ENCODE data around the gene ITGA5.

The ITGA5 gene

GRCh38 chr12:54386403-54387113, 32.5 kb downstream of the ITGA5 start:
- Histone ChIP-seq H3K79me2 (ENCODE audit: insufficient read depth, low read length) (no peaks in the 10 kb centered on the region), H3K36me3 (ENCODE audit: low read length) (no peaks in the 10 kb centered on the region), H3K9me3 (ENCODE audit: insufficient read depth, low read length) (no peaks in the 10 kb centered on the region), H4K20me1 (ENCODE audit: low read depth, low read length) (no peaks in the 10 kb centered on the region), H3K4me3 (ENCODE audit: insufficient read depth, low read length, poor library complexity, severe bottlenecking) (no peak overlapping the region), H3K4me2 (ENCODE audit: low read depth, low read length, poor library complexity, severe bottlenecking) (no peak overlapping the region), H2AFZ (ENCODE audit: low read depth, low read length, severe bottlenecking) (no peak overlapping the region), H3K9me2 (replicated peaks; ENCODE audit: insufficient read depth, low read length) (no peaks in the 10 kb centered on the region), H3K27me3 (ENCODE audit: low read length) (no peaks in the 10 kb centered on the region), H3K27ac (ENCODE audit: low read depth, low read length) (no peak overlapping the region), H3K9ac (ENCODE audit: low read length) (no peak overlapping the region), H3F3A (ENCODE audit: insufficient read depth) (no peaks in the 10 kb centered on the region)
- TF ChIP-seq, protein P1, sequence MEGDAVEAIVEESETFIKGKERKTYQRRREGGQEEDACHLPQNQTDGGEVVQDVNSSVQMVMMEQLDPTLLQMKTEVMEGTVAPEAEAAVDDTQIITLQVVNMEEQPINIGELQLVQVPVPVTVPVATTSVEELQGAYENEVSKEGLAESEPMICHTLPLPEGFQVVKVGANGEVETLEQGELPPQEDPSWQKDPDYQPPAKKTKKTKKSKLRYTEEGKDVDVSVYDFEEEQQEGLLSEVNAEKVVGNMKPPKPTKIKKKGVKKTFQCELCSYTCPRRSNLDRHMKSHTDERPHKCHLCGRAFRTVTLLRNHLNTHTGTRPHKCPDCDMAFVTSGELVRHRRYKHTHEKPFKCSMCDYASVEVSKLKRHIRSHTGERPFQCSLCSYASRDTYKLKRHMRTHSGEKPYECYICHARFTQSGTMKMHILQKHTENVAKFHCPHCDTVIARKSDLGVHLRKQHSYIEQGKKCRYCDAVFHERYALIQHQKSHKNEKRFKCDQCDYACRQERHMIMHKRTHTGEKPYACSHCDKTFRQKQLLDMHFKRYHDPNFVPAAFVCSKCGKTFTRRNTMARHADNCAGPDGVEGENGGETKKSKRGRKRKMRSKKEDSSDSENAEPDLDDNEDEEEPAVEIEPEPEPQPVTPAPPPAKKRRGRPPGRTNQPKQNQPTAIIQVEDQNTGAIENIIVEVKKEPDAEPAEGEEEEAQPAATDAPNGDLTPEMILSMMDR (IDR thresholded peaks at IDR 0.05; ENCODE audit: insufficient read depth, low read length, poor library complexity, severe bottlenecking) = no peak
- no peak for TF ChIP-seq EZH2phosphoT487 (conservative IDR thresholded peaks at IDR 0.05; ENCODE audit: low read length)

DNA sequence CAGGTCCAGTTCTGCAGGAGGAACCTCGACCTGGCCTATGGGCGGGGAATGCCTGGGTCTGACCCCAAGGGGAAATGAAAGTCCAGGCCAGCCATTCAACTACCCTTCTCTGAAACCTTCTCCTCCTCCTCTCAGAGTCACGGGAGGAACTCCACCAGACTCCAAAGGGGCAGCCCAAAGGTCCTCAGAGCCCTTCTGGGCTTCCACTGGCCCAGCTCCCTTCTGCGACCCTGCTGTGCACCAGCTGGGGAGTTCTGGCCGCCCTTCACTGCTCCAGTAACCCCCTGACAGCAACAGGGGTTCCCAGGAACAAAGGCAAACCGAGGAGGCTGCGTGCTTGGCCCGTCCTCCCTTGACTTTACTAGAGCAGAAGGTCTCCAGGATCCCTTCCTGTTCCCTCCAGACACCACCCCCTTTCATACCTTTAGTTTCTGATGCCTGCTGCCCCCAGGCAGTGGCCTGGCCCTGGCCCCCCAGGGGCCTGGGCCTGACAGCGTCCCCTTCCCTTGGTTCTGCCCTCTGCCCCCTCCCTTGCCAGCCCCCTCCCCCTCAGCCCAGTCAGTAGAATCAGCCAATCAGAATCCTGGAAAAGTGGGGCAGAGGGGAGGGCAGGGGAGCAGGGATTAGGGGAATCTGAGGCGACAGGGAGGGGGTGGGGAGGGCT, 33.7 kb downstream of the ITGA5 start:
- no peak for TF ChIP-seq EZH2phosphoT487 (conservative IDR thresholded peaks at IDR 0.05; ENCODE audit: low read length)
- TF ChIP-seq, protein P1 (IDR thresholded peaks at IDR 0.05; ENCODE audit: insufficient read depth, low read length, poor library complexity, severe bottlenecking) = no peak
- no peaks in the 10 kb centered on the region for H3K79me2 ChIP-seq (ENCODE audit: insufficient read depth, low read length)
- no peak overlapping the region for H3K4me3 ChIP-seq (ENCODE audit: insufficient read depth, low read length, poor library complexity, severe bottlenecking)
- H3K27ac ChIP-seq (ENCODE audit: low read depth, low read length) = no peak overlapping the region
- H3K9me3 ChIP-seq (ENCODE audit: insufficient read depth, low read length) = no peaks in the 10 kb centered on the region
- H3F3A ChIP-seq (ENCODE audit: insufficient read depth) = no peaks in the 10 kb centered on the region
- H3K9me2 ChIP-seq (replicated peaks; ENCODE audit: insufficient read depth, low read length) = no peaks in the 10 kb centered on the region
- no peak overlapping the region for H3K4me2 ChIP-seq (ENCODE audit: low read depth, low read length, poor library complexity, severe bottlenecking)
- no peaks in the 10 kb centered on the region for H3K36me3 ChIP-seq (ENCODE audit: low read length)
- H3K27me3 ChIP-seq (ENCODE audit: low read length) = no peaks in the 10 kb centered on the region
- no peak overlapping the region for H2AFZ ChIP-seq (ENCODE audit: low read depth, low read length, severe bottlenecking)
- H3K9ac ChIP-seq (ENCODE audit: low read length) = no peak overlapping the region
- H4K20me1 ChIP-seq (ENCODE audit: low read depth, low read length) = no peaks in the 10 kb centered on the region

DNA sequence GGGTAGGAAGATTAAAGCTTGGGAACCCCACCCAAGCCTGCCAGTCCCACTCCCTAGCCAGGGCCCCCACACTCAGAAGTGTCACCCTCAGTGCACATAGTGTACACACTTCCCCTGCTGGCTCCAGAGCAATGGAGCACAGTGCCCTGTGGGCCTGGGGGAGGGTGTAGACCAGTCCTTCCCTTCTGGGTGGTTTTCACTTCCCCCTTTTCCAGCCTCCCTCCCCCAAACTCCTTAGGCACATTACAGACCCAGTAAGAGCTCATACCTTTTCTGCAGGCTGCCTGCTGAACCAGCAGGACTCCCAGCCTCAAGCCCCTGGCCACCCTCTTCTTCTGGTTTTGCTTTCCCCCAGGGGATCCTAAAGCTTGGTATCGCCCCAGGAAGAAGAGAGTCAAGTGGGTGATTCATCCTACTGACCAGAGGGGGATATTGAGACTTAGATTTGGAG, 34.5 kb downstream of the ITGA5 start, which contains the start of gene ZNF385A:
ZNF385A (minus strand) TSS at position 143 of the 451 bp plus-strand sequence. CDS start 219 bp downstream, outside the sequence.
- no peaks in the 10 kb centered on the region for H3K79me2 ChIP-seq (ENCODE audit: insufficient read depth, low read length)
- H3K9me3 ChIP-seq (ENCODE audit: insufficient read depth, low read length) = no peaks in the 10 kb centered on the region
- no peak within 1 kb of the TSS for H3K27ac ChIP-seq (ENCODE audit: low read depth, low read length)
- no peak within 1 kb of the TSS for H3K9ac ChIP-seq (ENCODE audit: low read length)
- H3K27me3 ChIP-seq (ENCODE audit: low read length) = no peaks in the 10 kb centered on the region
- TF ChIP-seq, protein P1 (IDR thresholded peaks at IDR 0.05; ENCODE audit: insufficient read depth, low read length, poor library complexity, severe bottlenecking) = no peak
- no peak for TF ChIP-seq EZH2phosphoT487 (conservative IDR thresholded peaks at IDR 0.05; ENCODE audit: low read length)
- H3K9me2 ChIP-seq (replicated peaks; ENCODE audit: insufficient read depth, low read length) = no peaks in the 10 kb centered on the region
- no peak within 1 kb of the TSS for H2AFZ ChIP-seq (ENCODE audit: low read depth, low read length, severe bottlenecking)
- no peak within 1 kb of the TSS for H3K4me2 ChIP-seq (ENCODE audit: low read depth, low read length, poor library complexity, severe bottlenecking)
- H4K20me1 ChIP-seq (ENCODE audit: low read depth, low read length) = no peaks in the 10 kb centered on the region
- H3K4me3 ChIP-seq (ENCODE audit: insufficient read depth, low read length, poor library complexity, severe bottlenecking) = no peak within 1 kb of the TSS
- H3K36me3 ChIP-seq (ENCODE audit: low read length) = no peaks in the 10 kb centered on the region
- H3F3A ChIP-seq (ENCODE audit: insufficient read depth) = no peaks in the 10 kb centered on the region
